Measurements from ENCODE around the gene SLC25A15.
A peak's percentile ranks its signal among the peaks of the same experiment; 100 is the strongest.

Gene SLC25A15

DNA sequence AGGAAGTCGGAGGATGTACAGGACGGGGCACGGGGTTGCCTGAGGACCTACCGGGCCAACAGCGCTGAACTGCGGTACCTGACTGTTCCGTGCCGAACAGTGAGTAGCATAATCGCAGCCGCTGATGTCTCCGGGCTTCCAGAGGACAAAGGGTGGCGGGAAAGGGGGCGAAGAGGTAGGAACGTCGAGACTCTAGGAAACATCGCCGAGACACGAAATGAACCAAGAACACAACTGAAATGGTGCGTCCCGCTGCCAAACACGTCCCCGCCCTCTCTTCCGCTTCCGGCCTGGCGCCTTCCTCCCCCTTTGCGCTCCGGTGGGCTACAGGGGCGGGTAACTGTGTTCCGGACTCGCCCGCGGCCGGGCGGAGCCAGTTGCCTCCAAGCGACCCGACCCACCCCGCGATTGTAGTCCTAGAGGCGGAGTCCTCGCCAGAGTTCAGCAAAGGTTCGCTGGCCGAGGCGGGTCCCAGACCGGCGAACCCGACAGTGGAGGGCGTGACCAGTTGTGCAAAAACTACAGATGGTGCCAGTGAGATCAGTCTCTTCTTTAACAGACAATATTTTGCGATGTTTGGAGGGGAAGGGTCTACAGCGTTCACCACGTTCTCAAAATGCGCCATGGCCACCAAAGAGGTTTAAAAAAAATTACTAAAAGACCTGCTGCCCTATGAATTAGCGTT, 18.3 kb upstream of the SLC25A15 start, which contains the start of gene MRPS31 (continued):
- TF ChIP-seq, protein P1, sequence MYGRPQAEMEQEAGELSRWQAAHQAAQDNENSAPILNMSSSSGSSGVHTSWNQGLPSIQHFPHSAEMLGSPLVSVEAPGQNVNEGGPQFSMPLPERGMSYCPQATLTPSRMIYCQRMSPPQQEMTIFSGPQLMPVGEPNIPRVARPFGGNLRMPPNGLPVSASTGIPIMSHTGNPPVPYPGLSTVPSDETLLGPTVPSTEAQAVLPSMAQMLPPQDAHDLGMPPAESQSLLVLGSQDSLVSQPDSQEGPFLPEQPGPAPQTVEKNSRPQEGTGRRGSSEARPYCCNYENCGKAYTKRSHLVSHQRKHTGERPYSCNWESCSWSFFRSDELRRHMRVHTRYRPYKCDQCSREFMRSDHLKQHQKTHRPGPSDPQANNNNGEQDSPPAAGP (tag by site-specific recombination; IDR thresholded peaks at IDR 0.05): peak; percentile 99
- TF ChIP-seq ZNF404 (tag by site-specific recombination; IDR thresholded peaks at IDR 0.05) (no peak), ZNF23 (tag by site-specific recombination; IDR thresholded peaks at IDR 0.05; ENCODE audit: borderline replicate concordance) (no peak), ZNF596 (tag by site-specific recombination; IDR thresholded peaks at IDR 0.05) (peak; percentile 9; the same call in 1 of the 2 replicates), ZNF221 (tag by site-specific recombination; IDR thresholded peaks at IDR 0.05; ENCODE audit: borderline replicate concordance) (no peak), ZNF211 (tag by site-specific recombination; IDR thresholded peaks at IDR 0.05; ENCODE audit: low read depth) (no peak), ZNF138 (tag by site-specific recombination; IDR thresholded peaks at IDR 0.05; ENCODE audit: borderline replicate concordance) (no peak), ZNF514 (tag by site-specific recombination; IDR thresholded peaks at IDR 0.05) (no peak), ZBTB7A (tag by site-specific recombination; IDR thresholded peaks at IDR 0.05; ENCODE audit: low read depth) (peak; percentile 80), ZNF341 (tag by site-specific recombination; IDR thresholded peaks at IDR 0.05; ENCODE audit: low read depth) (peak; percentile 65), ZNF623 (tag by site-specific recombination; IDR thresholded peaks at IDR 0.05) (no peak), ZNF324 (tag by site-specific recombination; IDR thresholded peaks at IDR 0.05) (peak; percentile 99), GFI1B (tag by site-specific recombination; IDR thresholded peaks at IDR 0.05) (peak; percentile 79), KLF10 (tag by site-specific recombination; IDR thresholded peaks at IDR 0.05) (peak; percentile 66; the same call in 1 of the 2 replicates), ZNF664 (tag by site-specific recombination; IDR thresholded peaks at IDR 0.05) (peak; percentile 75), ZNF555 (tag by site-specific recombination; conservative IDR thresholded peaks at IDR 0.05) (no peak), ZFP41 (tag by site-specific recombination; IDR thresholded peaks at IDR 0.05; ENCODE audit: borderline replicate concordance) (no peak), MZF1 (tag by site-specific recombination; IDR thresholded peaks at IDR 0.05; ENCODE audit: borderline replicate concordance) (no peak), ZNF157 (tag by site-specific recombination; IDR thresholded peaks at IDR 0.05) (no peak), ZNF785 (tag by site-specific recombination; IDR thresholded peaks at IDR 0.05) (no peak), ZNF302 (tag by site-specific recombination; IDR thresholded peaks at IDR 0.05; ENCODE audit: low read depth) (no peak), SP3 (tag by site-specific recombination; IDR thresholded peaks at IDR 0.05) (peak; percentile 95), ZNF660 (tag by site-specific recombination; IDR thresholded peaks at IDR 0.05) (peak; percentile 99), ZNF37A (tag by site-specific recombination; IDR thresholded peaks at IDR 0.05) (no peak)
- TF ChIP-seq, protein P2, sequence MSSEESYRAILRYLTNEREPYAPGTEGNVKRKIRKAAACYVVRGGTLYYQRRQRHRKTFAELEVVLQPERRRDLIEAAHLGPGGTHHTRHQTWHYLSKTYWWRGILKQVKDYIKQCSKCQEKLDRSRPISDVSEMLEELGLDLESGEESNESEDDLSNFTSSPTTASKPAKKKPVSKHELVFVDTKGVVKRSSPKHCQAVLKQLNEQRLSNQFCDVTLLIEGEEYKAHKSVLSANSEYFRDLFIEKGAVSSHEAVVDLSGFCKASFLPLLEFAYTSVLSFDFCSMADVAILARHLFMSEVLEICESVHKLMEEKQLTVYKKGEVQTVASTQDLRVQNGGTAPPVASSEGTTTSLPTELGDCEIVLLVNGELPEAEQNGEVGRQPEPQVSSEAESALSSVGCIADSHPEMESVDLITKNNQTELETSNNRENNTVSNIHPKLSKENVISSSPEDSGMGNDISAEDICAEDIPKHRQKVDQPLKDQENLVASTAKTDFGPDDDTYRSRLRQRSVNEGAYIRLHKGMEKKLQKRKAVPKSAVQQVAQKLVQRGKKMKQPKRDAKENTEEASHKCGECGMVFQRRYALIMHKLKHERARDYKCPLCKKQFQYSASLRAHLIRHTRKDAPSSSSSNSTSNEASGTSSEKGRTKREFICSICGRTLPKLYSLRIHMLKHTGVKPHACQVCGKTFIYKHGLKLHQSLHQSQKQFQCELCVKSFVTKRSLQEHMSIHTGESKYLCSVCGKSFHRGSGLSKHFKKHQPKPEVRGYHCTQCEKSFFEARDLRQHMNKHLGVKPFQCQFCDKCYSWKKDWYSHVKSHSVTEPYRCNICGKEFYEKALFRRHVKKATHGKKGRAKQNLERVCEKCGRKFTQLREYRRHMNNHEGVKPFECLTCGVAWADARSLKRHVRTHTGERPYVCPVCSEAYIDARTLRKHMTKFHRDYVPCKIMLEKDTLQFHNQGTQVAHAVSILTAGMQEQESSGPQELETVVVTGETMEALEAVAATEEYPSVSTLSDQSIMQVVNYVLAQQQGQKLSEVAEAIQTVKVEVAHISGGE (tag by site-specific recombination; conservative IDR thresholded peaks at IDR 0.05; ENCODE audit: low read depth): peak; percentile 99
- TF ChIP-seq, protein P3, sequence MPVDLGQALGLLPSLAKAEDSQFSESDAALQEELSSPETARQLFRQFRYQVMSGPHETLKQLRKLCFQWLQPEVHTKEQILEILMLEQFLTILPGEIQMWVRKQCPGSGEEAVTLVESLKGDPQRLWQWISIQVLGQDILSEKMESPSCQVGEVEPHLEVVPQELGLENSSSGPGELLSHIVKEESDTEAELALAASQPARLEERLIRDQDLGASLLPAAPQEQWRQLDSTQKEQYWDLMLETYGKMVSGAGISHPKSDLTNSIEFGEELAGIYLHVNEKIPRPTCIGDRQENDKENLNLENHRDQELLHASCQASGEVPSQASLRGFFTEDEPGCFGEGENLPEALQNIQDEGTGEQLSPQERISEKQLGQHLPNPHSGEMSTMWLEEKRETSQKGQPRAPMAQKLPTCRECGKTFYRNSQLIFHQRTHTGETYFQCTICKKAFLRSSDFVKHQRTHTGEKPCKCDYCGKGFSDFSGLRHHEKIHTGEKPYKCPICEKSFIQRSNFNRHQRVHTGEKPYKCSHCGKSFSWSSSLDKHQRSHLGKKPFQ (tag by site-specific recombination; IDR thresholded peaks at IDR 0.05): no peak
- TF ChIP-seq, protein P4, sequence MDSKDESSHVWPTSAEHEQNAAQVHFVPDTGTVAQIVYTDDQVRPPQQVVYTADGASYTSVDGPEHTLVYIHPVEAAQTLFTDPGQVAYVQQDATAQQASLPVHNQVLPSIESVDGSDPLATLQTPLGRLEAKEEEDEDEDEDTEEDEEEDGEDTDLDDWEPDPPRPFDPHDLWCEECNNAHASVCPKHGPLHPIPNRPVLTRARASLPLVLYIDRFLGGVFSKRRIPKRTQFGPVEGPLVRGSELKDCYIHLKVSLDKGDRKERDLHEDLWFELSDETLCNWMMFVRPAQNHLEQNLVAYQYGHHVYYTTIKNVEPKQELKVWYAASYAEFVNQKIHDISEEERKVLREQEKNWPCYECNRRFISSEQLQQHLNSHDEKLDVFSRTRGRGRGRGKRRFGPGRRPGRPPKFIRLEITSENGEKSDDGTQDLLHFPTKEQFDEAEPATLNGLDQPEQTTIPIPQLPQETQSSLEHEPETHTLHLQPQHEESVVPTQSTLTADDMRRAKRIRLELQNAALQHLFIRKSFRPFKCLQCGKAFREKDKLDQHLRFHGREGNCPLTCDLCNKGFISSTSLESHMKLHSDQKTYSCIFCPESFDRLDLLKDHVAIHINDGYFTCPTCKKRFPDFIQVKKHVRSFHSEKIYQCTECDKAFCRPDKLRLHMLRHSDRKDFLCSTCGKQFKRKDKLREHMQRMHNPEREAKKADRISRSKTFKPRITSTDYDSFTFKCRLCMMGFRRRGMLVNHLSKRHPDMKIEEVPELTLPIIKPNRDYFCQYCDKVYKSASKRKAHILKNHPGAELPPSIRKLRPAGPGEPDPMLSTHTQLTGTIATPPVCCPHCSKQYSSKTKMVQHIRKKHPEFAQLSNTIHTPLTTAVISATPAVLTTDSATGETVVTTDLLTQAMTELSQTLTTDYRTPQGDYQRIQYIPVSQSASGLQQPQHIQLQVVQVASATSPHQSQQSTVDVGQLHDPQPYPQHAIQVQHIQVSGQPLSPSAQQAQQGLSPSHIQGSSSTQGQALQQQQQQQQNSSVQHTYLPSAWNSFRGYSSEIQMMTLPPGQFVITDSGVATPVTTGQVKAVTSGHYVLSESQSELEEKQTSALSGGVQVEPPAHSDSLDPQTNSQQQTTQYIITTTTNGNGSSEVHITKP (tag by site-specific recombination; IDR thresholded peaks at IDR 0.05): peak; percentile 90
- TF ChIP-seq, protein P5, sequence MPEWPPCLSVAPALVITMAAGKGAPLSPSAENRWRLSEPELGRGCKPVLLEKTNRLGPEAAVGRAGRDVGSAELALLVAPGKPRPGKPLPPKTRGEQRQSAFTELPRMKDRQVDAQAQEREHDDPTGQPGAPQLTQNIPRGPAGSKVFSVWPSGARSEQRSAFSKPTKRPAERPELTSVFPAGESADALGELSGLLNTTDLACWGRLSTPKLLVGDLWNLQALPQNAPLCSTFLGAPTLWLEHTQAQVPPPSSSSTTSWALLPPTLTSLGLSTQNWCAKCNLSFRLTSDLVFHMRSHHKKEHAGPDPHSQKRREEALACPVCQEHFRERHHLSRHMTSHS (tag by site-specific recombination; IDR thresholded peaks at IDR 0.05): peak; percentile 33; the same call in 1 of the 2 replicates
- TF ChIP-seq, protein P6, sequence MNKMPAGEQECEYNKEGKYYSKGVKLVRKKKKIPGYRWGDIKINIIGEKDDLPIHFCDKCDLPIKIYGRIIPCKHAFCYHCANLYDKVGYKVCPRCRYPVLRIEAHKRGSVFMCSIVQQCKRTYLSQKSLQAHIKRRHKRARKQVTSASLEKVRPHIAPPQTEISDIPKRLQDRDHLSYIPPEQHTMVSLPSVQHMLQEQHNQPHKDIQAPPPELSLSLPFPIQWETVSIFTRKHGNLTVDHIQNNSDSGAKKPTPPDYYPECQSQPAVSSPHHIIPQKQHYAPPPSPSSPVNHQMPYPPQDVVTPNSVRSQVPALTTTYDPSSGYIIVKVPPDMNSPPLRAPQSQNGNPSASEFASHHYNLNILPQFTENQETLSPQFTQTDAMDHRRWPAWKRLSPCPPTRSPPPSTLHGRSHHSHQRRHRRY (tag by site-specific recombination; IDR thresholded peaks at IDR 0.05): 0 out of 2 replicates have a peak, but pooled peaks have one; percentile 86
